EH (cell line): Measurements from ENCODE around the gene CNGB1.
"Not testable (repeated sequence)": the region's sequence is repeated elsewhere in the genome, so short reads cannot be mapped to it uniquely, and the experiment has no call there.

Source experiments
- DNase-seq: peaks from one replicate; pipeline ENCODE4 v3.0.0-alpha.2; 2015; ENCODE audit warnings: low read depth

Gene CNGB1

GRCh38 chr16:57904101-57904500 is 66.8 kb downstream of the CNGB1 start:
- no peak for DNase-seq

GRCh38 chr16:57903656-57904055 is 67.3 kb downstream of the CNGB1 start:
- no peak for DNase-seq

GRCh38 chr16:57901480-57902069 is 69.4 kb downstream of the CNGB1 start:
- no peak for DNase-seq

GRCh38 chr16:57900796-57901479 is 70.0 kb downstream of the CNGB1 start:
- no peak for DNase-seq

- DNase-seq: peak; percentile 69
Observed at GRCh38 chr16:57899771-57900661, 70.9 kb downstream of the CNGB1 start.

- no peak for DNase-seq
Observed at GRCh38 chr16:57898961-57899360, 72.0 kb downstream of the CNGB1 start.

- DNase-seq: no peak
Observed at GRCh38 chr16:57897996-57898395, 72.9 kb downstream of the CNGB1 start.

- no peak for DNase-seq
Observed at GRCh38 chr16:57897053-57897784, 73.7 kb downstream of the CNGB1 start.

GRCh38 chr16:57895081-57895547 is 75.8 kb downstream of the CNGB1 start:
- not testable (repeated sequence) for DNase-seq

- DNase-seq: no peak
Observed at GRCh38 chr16:57894390-57895080, 76.4 kb downstream of the CNGB1 start.

GRCh38 chr16:57893559-57894389 is 77.2 kb downstream of the CNGB1 start:
- DNase-seq: peak; percentile 85

GRCh38 chr16:57893217-57893558 is 77.7 kb downstream of the CNGB1 start:
- no peak for DNase-seq

GRCh38 chr16:57892447-57893096 is 78.4 kb downstream of the CNGB1 start:
- no peak for DNase-seq

- peak; percentile 93 for DNase-seq
Observed at GRCh38 chr16:57892041-57892440, 78.9 kb downstream of the CNGB1 start.

GRCh38 chr16:57890752-57891111 is 80.2 kb downstream of the CNGB1 start:
- DNase-seq: no peak

- peak; percentile 45 for DNase-seq
Observed at GRCh38 chr16:57889960-57890751, 80.8 kb downstream of the CNGB1 start.

- no peak for DNase-seq
Observed at GRCh38 chr16:57889522-57889921, 81.4 kb downstream of the CNGB1 start.

- no peak for DNase-seq
Observed at GRCh38 chr16:57889111-57889510, 81.8 kb downstream of the CNGB1 start.

GRCh38 chr16:57888128-57888527 is 82.8 kb downstream of the CNGB1 start:
- no peak for DNase-seq
